ENCODE data around the gene MAIP1. TPM values are rescaled to one million over a fixed set of nuclear protein-coding genes. Genes with fewer than 3 reads are reported as not detected.

MAIP1 gene
- total RNA-seq, 1 donor: 23.3 TPM

DNA sequence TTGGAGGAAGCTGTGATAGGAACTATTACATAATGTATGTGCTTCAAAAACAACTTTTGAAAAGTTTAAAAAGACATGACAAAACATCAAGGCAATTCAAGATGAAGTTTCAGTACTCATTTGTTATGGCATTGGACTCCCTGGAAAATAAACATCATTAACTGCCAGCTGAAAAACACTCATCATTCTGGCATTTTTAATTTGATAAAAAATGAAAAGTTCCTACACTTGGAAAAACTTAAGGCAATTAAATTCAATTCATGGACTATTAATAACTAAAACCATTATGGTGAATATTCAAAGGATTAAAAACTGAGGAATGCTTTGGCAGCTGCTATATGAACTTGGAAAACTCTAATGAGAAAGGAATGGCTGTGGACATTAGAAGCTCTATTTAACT, 8.5 kb upstream of the MAIP1 start:
- DNase-seq (ENCODE audit: low read depth): no peak
- TF ChIP-seq, protein P1, sequence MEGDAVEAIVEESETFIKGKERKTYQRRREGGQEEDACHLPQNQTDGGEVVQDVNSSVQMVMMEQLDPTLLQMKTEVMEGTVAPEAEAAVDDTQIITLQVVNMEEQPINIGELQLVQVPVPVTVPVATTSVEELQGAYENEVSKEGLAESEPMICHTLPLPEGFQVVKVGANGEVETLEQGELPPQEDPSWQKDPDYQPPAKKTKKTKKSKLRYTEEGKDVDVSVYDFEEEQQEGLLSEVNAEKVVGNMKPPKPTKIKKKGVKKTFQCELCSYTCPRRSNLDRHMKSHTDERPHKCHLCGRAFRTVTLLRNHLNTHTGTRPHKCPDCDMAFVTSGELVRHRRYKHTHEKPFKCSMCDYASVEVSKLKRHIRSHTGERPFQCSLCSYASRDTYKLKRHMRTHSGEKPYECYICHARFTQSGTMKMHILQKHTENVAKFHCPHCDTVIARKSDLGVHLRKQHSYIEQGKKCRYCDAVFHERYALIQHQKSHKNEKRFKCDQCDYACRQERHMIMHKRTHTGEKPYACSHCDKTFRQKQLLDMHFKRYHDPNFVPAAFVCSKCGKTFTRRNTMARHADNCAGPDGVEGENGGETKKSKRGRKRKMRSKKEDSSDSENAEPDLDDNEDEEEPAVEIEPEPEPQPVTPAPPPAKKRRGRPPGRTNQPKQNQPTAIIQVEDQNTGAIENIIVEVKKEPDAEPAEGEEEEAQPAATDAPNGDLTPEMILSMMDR (IDR thresholded peaks at IDR 0.05; ENCODE audit: insufficient read depth, low read length): no peak
- H3K4me3 ChIP-seq (ENCODE audit: low read depth, low read length): no peak overlapping the region

DNA sequence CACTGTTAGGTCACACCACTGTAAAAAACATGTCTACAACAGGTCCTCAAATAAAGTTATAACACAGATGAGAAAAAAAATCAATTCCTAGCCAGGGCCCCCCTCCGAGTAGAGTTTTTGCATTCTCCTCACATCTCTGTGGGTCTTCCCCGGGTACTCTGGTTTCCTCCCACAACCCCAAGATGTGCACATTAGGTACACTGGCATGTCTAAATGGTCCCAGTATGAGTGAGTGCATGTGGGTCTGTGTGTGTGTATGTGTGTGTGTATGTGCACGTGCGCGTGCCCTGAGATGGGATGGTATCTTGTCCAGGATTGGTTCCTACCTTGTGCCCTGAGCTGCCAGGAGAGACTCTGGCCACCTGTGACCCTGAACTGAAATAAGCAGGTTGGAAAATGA, 5.0 kb upstream of the MAIP1 start:
- DNase-seq (ENCODE audit: low read depth): no peak
- TF ChIP-seq, protein P1 (IDR thresholded peaks at IDR 0.05; ENCODE audit: insufficient read depth, low read length): no peak
- H3K4me3 ChIP-seq (ENCODE audit: low read depth, low read length): no peak overlapping the region

DNA sequence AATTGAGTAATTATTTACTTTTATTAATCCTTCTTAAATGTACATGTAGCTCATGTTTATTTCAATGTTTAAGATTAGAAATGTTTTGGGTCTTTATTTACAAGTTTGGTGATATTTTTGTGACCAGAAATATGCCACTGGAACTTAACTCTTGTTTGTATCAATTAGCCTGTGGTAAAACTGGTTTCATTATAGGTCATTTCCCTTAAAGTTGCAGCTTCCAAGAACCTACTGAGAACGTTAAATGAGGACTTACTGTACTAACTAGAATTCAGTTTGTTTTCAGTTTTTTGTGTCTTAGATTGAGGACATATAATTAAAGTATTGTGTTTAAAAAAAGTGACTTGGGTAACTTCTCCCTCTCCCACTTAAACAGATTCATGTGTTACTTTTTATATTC, 4.4 kb upstream of the MAIP1 start:
- TF ChIP-seq, protein P1 (IDR thresholded peaks at IDR 0.05; ENCODE audit: insufficient read depth, low read length): no peak

GRCh38 chr2:199955007-199955338, 409 bp upstream of the MAIP1 start:
- TF ChIP-seq, protein P1 (IDR thresholded peaks at IDR 0.05; ENCODE audit: insufficient read depth, low read length): no peak
- H3K4me3 ChIP-seq (ENCODE audit: low read depth, low read length): peak overlapping the region; percentile 79
- DNase-seq (ENCODE audit: low read depth): no peak

More for the DNA sequence above, 4.4 kb upstream of the MAIP1 start:
- DNase-seq (ENCODE audit: low read depth): no peak
- no peak overlapping the region for H3K4me3 ChIP-seq (ENCODE audit: low read depth, low read length)

DNA sequence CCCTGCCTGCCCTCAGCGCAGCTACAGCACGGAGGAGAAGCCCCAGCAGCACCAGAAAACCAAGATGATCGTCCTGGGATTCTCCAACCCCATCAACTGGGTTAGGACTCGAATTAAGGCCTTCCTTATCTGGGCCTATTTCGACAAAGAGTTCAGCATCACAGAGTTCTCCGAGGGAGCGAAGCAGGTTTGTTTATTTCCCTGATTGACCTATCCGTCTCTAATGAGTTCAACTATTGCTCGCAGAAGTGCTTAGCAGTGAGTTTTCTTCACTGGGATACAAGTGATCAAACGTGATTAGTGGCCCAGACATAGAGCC, 639 bp downstream of the MAIP1 start:
- DNase-seq (ENCODE audit: low read depth): no peak
- H3K4me3 ChIP-seq (ENCODE audit: low read depth, low read length): peak overlapping the region; percentile 79
- TF ChIP-seq, protein P1 (IDR thresholded peaks at IDR 0.05; ENCODE audit: insufficient read depth, low read length): no peak

GRCh38 chr2:199958014-199958413, 2.6 kb downstream of the MAIP1 start:
- TF ChIP-seq, protein P1 (IDR thresholded peaks at IDR 0.05; ENCODE audit: insufficient read depth, low read length): no peak
- no peak for DNase-seq (ENCODE audit: low read depth)
- H3K4me3 ChIP-seq (ENCODE audit: low read depth, low read length): no peak overlapping the region

DNA sequence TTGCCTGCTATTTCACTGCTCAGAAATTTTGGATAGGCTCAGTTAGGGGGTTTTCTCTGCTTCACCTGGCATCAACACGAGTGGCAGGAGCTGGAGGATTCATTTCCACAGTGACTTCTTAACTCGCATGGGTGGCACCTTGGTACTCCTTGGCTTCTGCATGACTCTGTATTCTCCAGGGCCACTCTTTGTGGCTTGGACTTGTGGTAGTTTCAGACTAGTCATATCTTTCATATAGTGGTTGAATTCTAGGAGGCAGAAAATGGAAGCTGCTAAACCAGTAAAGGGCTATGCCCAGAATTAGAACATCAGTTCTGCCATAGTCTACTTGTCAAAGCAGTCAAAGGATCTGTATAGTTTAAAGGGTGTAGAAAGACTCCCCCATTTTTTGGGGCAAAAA, 6.8 kb downstream of the MAIP1 start:
- no peak for DNase-seq (ENCODE audit: low read depth)
- H3K4me3 ChIP-seq (ENCODE audit: low read depth, low read length): no peak overlapping the region
- TF ChIP-seq, protein P1 (IDR thresholded peaks at IDR 0.05; ENCODE audit: insufficient read depth, low read length): no peak

All from fibroblast of the aortic adventitia (primary cell).